ENCODE measurements around the gene PIK3IP1.
"Not testable (repeated sequence)": the region's sequence is repeated elsewhere in the genome, so short reads cannot be mapped to it uniquely, and the experiment has no call there.

The PIK3IP1 gene

GRCh38 chr22:31329453-31330215 is 37.3 kb upstream of the PIK3IP1 start:
- Histone ChIP-seq H3K4me3 (ENCODE audit: low read length in 2 of 2) (no peak overlapping the region), H3K27me3 (ENCODE audit: control insufficient read depth in 1 of 2, insufficient read depth in 2 of 2, low read length in 2 of 2) (no peaks in the 10 kb centered on the region), H3K9me3 (ENCODE audit: control insufficient read depth in 2 of 2, low read length in 2 of 2) (no peaks in the 10 kb centered on the region), H3K27ac (ENCODE audit: low read length) (no peak overlapping the region), H3K36me3 (ENCODE audit: control insufficient read depth in 2 of 2, insufficient read depth in 2 of 2, low read length in 2 of 2) (peaks cover 58 to 66% of the 10 kb centered on the region in 2 donors), H3K4me1 (ENCODE audit: control insufficient read depth, insufficient read depth, low read length) (peaks cover 3% of the 10 kb centered on the region), H3K9ac (ENCODE audit: low read length in 2 of 2) (no peak overlapping the region)

GRCh38 chr22:31329029-31329428 is 36.7 kb upstream of the PIK3IP1 start:
- H3K27ac ChIP-seq (ENCODE audit: low read length), result no peak overlapping the region
- H3K4me3 ChIP-seq (ENCODE audit: low read length in 2 of 2), result no peak overlapping the region
- H3K4me1 ChIP-seq (ENCODE audit: control insufficient read depth, insufficient read depth, low read length), result peaks cover under 1% of the 10 kb centered on the region
- no peaks in the 10 kb centered on the region for H3K9me3 ChIP-seq (ENCODE audit: control insufficient read depth in 2 of 2, low read length in 2 of 2)
- H3K36me3 ChIP-seq (ENCODE audit: control insufficient read depth in 2 of 2, insufficient read depth in 2 of 2, low read length in 2 of 2), result peaks cover 55 to 63% of the 10 kb centered on the region in 2 donors
- no peak overlapping the region for H3K9ac ChIP-seq (ENCODE audit: low read length in 2 of 2)
- H3K27me3 ChIP-seq (ENCODE audit: control insufficient read depth in 1 of 2, insufficient read depth in 2 of 2, low read length in 2 of 2), result no peaks in the 10 kb centered on the region

DNA sequence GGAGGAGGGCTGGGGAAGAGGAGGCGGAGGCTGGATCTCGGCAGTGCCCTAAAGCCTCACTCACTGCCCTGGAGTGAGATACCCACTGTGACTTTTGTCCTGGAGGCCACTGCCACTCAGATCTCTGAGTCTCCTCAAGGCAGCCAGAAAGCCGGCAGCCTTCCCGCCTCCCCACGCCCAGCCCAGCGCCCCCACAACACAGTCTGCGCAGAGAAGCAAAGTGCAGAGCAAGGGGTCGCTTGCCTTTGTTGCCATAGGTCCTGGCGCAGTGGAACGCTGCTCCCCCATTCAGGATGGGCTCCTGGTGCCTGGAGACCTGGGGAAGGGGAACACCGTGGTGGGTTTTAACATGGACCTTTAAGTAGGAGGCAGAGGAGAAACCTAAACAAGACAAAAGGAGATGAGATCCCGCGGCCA is 36.3 kb upstream of the PIK3IP1 start:
- Histone ChIP-seq H3K4me1 (ENCODE audit: control insufficient read depth, insufficient read depth, low read length) (no peaks in the 10 kb centered on the region), H3K9ac (ENCODE audit: low read length in 2 of 2) (no peak overlapping the region), H3K4me3 (ENCODE audit: low read length in 2 of 2) (no peak overlapping the region), H3K27ac (ENCODE audit: low read length) (no peak overlapping the region), H3K36me3 (ENCODE audit: control insufficient read depth in 2 of 2, insufficient read depth in 2 of 2, low read length in 2 of 2) (peaks cover 55 to 63% of the 10 kb centered on the region in 2 donors), H3K9me3 (ENCODE audit: control insufficient read depth in 2 of 2, low read length in 2 of 2) (no peaks in the 10 kb centered on the region), H3K27me3 (ENCODE audit: control insufficient read depth in 1 of 2, insufficient read depth in 2 of 2, low read length in 2 of 2) (no peaks in the 10 kb centered on the region)

DNA sequence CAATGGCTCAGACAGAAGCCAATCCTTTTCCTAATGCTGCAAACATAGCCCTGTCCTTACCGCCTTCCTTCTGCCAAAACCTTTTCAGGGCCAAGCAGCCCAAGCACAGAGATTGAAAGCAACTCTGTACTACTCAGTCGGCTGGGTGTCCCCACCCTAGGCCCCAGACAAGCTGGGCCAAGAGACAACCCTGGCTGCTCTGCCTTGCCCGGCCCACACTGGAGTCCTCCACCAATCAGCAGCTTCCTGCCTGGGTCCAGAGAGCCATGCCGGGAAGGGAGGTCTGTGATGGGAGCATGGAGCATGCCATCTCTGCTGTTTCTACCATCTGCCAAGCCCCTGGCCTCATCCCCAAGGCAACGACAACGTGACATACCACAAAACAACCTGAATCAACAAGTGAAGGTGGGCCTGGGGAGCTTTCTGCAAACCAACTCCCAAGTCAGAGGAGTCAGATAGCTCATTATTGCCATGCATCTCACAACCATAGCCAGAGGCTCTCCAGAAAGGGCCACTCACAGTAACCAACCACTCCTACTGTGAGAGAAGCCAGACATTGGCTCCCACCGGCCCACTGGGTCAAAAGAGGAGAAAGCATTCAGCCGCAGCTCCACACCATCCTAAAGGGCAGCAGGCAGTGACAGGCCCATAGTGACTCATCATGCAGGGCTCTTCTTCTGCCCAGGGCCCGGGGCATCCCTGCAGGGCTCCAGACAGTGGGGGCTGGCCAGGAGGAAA is 35.7 kb upstream of the PIK3IP1 start:
- Histone ChIP-seq H3K9me3 (ENCODE audit: control insufficient read depth in 2 of 2, low read length in 2 of 2) (no peaks in the 10 kb centered on the region), H3K27me3 (ENCODE audit: control insufficient read depth in 1 of 2, insufficient read depth in 2 of 2, low read length in 2 of 2) (no peaks in the 10 kb centered on the region), H3K27ac (ENCODE audit: low read length) (no peak overlapping the region), H3K4me3 (ENCODE audit: low read length in 2 of 2) (no peak overlapping the region), H3K36me3 (ENCODE audit: control insufficient read depth in 2 of 2, insufficient read depth in 2 of 2, low read length in 2 of 2) (peaks cover 53 to 59% of the 10 kb centered on the region in 2 donors), H3K4me1 (ENCODE audit: control insufficient read depth, insufficient read depth, low read length) (no peaks in the 10 kb centered on the region), H3K9ac (ENCODE audit: low read length in 2 of 2) (no peak overlapping the region)

DNA sequence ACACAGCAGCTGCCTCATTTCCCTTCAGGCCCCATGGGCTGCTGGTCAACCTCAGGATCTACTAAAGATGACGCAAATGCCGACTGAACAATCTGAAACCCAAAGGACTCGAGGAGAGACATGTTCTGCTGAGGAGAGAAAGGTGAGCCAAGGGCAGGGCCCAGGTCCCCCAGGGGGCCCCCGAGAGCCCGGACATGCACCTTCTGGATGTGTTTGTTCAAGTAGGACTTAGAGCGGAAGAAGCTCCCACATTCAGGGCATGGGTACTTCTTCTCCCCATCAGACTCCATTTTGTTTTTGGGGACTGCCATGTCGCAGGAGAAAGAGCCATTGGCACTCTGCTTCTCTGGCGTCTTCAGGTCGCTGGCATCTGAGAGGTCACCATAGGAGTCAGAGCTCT is 34.6 kb upstream of the PIK3IP1 start:
- Histone ChIP-seq H3K9ac (ENCODE audit: low read length in 2 of 2) (no peak overlapping the region), H3K27ac (ENCODE audit: low read length) (no peak overlapping the region), H3K4me3 (ENCODE audit: low read length in 2 of 2) (no peak overlapping the region), H3K4me1 (ENCODE audit: control insufficient read depth, insufficient read depth, low read length) (no peaks in the 10 kb centered on the region), H3K9me3 (ENCODE audit: control insufficient read depth in 2 of 2, low read length in 2 of 2) (no peaks in the 10 kb centered on the region), H3K36me3 (ENCODE audit: control insufficient read depth in 2 of 2, insufficient read depth in 2 of 2, low read length in 2 of 2) (peaks cover 42 to 49% of the 10 kb centered on the region in 2 donors), H3K27me3 (ENCODE audit: control insufficient read depth in 1 of 2, insufficient read depth in 2 of 2, low read length in 2 of 2) (no peaks in the 10 kb centered on the region)

- no peak overlapping the region for H3K4me3 ChIP-seq (ENCODE audit: low read length in 2 of 2)
- no peaks in the 10 kb centered on the region for H3K27me3 ChIP-seq (ENCODE audit: control insufficient read depth in 1 of 2, insufficient read depth in 2 of 2, low read length in 2 of 2)
- no peaks in the 10 kb centered on the region for H3K9me3 ChIP-seq (ENCODE audit: control insufficient read depth in 2 of 2, low read length in 2 of 2)
- H3K36me3 ChIP-seq (ENCODE audit: control insufficient read depth in 2 of 2, insufficient read depth in 2 of 2, low read length in 2 of 2), result peaks cover 33 to 35% of the 10 kb centered on the region in 2 donors
- H3K27ac ChIP-seq (ENCODE audit: low read length), result no peak overlapping the region
- H3K4me1 ChIP-seq (ENCODE audit: control insufficient read depth, insufficient read depth, low read length), result no peaks in the 10 kb centered on the region
- no peak overlapping the region for H3K9ac ChIP-seq (ENCODE audit: low read length in 2 of 2)
Observed at GRCh38 chr22:31323578-31324550, 31.6 kb upstream of the PIK3IP1 start.

GRCh38 chr22:31321421-31321820 is 29.1 kb upstream of the PIK3IP1 start:
- peaks cover 13 to 16% of the 10 kb centered on the region in 2 donors for H3K36me3 ChIP-seq (ENCODE audit: control insufficient read depth in 2 of 2, insufficient read depth in 2 of 2, low read length in 2 of 2)
- no peaks in the 10 kb centered on the region for H3K27me3 ChIP-seq (ENCODE audit: control insufficient read depth in 1 of 2, insufficient read depth in 2 of 2, low read length in 2 of 2)
- no peaks in the 10 kb centered on the region for H3K4me1 ChIP-seq (ENCODE audit: control insufficient read depth, insufficient read depth, low read length)
- no peak overlapping the region for H3K4me3 ChIP-seq (ENCODE audit: low read length in 2 of 2)
- H3K27ac ChIP-seq (ENCODE audit: low read length), result no peak overlapping the region
- H3K9ac ChIP-seq (ENCODE audit: low read length in 2 of 2), result no peak overlapping the region
- no peaks in the 10 kb centered on the region for H3K9me3 ChIP-seq (ENCODE audit: control insufficient read depth in 2 of 2, low read length in 2 of 2)

- not testable (repeated sequence) for H3K27me3 ChIP-seq (ENCODE audit: control insufficient read depth in 1 of 2, insufficient read depth in 2 of 2, low read length in 2 of 2); H3K27ac ChIP-seq (ENCODE audit: low read length)
Observed at GRCh38 chr22:31314220-31314619, 21.9 kb upstream of the PIK3IP1 start.

GRCh38 chr22:31313366-31314147 is 21.3 kb upstream of the PIK3IP1 start:
- peak overlapping the region; percentile 31 for H3K27ac ChIP-seq (ENCODE audit: low read length)
- H3K9ac ChIP-seq (ENCODE audit: low read length in 2 of 2), result no peak overlapping the region
- no peaks in the 10 kb centered on the region for H3K27me3 ChIP-seq (ENCODE audit: control insufficient read depth in 1 of 2, insufficient read depth in 2 of 2, low read length in 2 of 2)
- H3K9me3 ChIP-seq (ENCODE audit: control insufficient read depth in 2 of 2, low read length in 2 of 2), result no peaks in the 10 kb centered on the region
- no peaks in the 10 kb centered on the region for H3K36me3 ChIP-seq (ENCODE audit: control insufficient read depth in 2 of 2, insufficient read depth in 2 of 2, low read length in 2 of 2)
- peak overlapping the region in 1 of 2 donors; percentile 15 for H3K4me3 ChIP-seq (ENCODE audit: low read length in 2 of 2)
- H3K4me1 ChIP-seq (ENCODE audit: control insufficient read depth, insufficient read depth, low read length), result peaks cover 9% of the 10 kb centered on the region

More at GRCh38 chr22:31314220-31314619, 21.9 kb upstream of the PIK3IP1 start:
- not testable (repeated sequence) for H3K9me3 ChIP-seq (ENCODE audit: control insufficient read depth in 2 of 2, low read length in 2 of 2); H3K4me1 ChIP-seq (ENCODE audit: control insufficient read depth, insufficient read depth, low read length); H3K36me3 ChIP-seq (ENCODE audit: control insufficient read depth in 2 of 2, insufficient read depth in 2 of 2, low read length in 2 of 2); H3K4me3 ChIP-seq (ENCODE audit: low read length in 2 of 2); H3K9ac ChIP-seq (ENCODE audit: low read length in 2 of 2)

- Histone ChIP-seq H3K4me1 (ENCODE audit: control insufficient read depth, insufficient read depth, low read length) (peaks cover 3% of the 10 kb centered on the region), H3K27me3 (ENCODE audit: control insufficient read depth in 1 of 2, insufficient read depth in 2 of 2, low read length in 2 of 2) (no peaks in the 10 kb centered on the region), H3K36me3 (ENCODE audit: control insufficient read depth in 2 of 2, insufficient read depth in 2 of 2, low read length in 2 of 2) (no peaks in the 10 kb centered on the region), H3K4me3 (ENCODE audit: low read length in 2 of 2) (no peak overlapping the region), H3K27ac (ENCODE audit: low read length) (no peak overlapping the region), H3K9me3 (ENCODE audit: control insufficient read depth in 2 of 2, low read length in 2 of 2) (no peaks in the 10 kb centered on the region), H3K9ac (ENCODE audit: low read length in 2 of 2) (no peak overlapping the region)
Observed at GRCh38 chr22:31308181-31308580, 15.9 kb upstream of the PIK3IP1 start.

Data from stomach smooth muscle (tissue), 2 donors.